Globus pallidus (tissue), 1 donor: ENCODE data around the gene TEAD1.

Source experiments
- DNase-seq: peaks from one replicate; pipeline ENCODE4 v3.0.0-alpha.2; 2015; ENCODE audit warnings: low spot score

The TEAD1 gene

GRCh38 chr11:12666915-12667314 lies 7.3 kb upstream of the TEAD1 start:
- DNase-seq: no peak

GRCh38 chr11:12667646-12668045 lies 6.6 kb upstream of the TEAD1 start:
- no peak for DNase-seq

DNA sequence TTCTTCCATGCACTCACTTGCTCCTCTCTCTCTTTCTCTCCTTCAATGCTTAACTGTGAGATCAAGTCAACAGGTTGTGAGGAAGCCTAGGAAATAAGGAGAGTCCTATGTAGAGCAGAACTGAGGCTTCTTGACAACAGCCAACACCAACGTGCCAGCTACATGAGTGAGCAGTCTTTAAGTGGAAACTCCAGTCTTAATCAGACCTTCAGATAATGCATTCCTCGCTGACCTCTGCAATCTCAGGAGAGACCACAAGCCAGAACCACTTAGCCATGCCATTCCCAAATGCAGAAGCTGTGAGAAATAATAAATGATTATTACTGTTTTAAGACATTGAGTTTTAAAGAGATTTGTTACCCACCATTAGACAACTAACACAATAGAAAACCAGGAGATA lies 6.1 kb upstream of the TEAD1 start:
- DNase-seq: no peak

DNA sequence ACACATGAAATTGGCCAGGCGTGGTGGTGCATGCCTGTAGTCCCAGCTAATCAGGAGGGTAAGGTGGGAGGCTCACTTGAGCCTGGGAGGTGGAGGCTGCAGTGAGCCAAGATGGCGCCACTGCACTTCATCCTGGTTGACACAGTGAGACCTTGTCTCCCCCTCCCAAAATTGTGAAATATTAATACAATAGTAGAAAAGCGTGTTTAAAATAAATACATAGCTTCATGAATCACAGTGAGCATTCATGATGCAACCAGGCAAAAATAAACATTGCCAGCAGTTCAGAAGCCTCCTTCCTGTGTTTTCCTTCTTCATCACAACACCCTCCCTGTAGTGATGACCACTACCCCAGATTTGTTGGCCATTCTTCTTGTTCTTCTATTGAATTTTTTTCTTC lies 4.3 kb upstream of the TEAD1 start:
- no peak for DNase-seq

DNA sequence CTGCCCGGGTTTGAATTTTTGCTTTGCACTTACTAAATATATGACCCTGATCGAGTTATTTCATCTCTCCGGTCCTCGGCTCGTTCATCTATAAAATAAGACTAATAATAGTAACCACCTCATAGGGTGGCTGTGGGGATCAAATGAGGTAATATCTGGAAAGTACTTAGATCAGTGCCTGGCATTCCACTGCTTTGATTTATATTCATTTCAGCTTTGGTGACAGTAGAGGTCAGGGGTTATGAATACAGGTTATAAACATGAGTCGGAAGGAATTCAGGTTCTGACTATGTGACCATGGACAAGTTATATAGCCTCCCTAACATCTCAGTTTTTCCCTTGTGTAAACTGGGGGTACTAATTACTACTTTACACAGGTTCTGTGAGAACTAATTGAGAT lies 2.9 kb upstream of the TEAD1 start:
- DNase-seq: no peak

DNA sequence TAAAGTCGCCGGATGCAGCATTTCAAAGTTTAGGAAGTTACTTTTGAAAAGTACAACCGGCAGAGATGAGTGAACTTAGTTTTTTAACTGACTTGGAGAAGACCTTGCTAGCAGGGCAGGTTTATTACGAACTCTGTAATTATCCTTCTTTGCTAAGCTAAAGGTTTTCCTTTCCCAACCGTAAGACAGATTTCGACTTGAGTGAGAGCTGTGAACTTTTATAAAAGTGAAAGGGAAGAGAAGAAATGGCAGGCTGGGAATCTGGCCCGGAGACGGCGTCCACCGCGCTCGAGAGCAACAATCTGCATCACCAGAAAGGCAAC lies 659 bp upstream of the TEAD1 start:
- DNase-seq: peak; percentile 25

DNA sequence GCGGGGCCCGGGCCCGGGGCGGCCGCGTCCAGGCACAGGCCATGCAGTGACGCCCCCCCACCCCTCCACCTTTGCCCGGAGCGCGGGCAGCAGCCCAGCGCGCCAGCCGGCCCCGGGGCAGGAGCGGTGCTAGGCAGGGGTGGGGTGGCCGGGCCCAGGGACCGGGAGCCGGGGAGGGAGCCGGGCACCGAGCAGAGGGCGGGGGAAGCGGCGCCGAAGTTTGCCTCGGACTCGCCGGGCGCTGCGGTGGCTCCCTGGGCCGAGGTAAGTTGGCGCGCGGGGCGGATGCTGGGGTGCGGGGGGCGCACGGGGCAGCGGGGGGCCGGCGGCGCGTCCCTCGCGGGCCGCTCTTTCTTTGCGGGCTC lies 332 bp downstream of the TEAD1 start:
- DNase-seq: no peak

- peak; percentile 63 for DNase-seq
Observed at GRCh38 chr11:12674936-12675696, 895 bp downstream of the TEAD1 start.

GRCh38 chr11:12675951-12676711 lies 1.9 kb downstream of the TEAD1 start:
- no peak for DNase-seq

DNA sequence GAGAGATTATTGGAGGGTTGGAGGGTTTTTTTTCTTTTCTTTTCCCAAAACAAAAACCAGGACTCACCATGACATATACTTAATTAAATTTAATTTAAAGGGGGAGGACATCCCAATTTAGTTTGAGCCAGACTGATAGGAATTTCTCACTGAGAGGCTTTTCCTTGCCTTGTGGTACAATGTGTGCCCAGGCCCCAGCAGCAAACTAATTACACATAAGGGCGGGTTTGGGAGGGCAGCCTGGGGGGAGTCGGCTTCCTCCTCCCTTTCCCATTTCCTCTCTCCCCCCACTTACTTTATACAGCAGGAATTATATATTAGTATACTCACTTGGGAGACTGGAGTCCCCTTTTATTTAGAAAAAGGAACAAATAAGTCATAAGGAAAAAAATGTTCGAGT lies 2.9 kb downstream of the TEAD1 start:
- peak; percentile 28 for DNase-seq

DNA sequence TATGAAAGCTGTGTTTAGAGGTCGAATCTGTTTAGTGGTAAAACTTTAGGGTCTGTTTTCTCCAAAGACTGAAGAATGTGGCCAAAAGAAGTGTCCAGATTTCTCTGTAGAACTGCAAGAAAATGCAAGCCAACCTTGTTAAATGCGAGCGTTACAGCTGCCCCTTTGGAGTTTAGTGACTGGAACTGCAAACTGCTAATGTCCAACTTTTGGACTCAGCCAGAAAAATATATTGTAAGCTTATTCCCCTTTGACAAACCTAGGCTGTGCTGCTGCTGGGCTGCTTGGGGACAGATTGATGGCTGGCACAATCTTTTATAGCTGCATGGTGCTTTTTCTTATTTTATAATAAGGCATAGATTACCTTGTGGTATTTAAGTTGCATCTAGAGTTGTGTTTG lies 3.9 kb downstream of the TEAD1 start:
- DNase-seq: no peak

DNA sequence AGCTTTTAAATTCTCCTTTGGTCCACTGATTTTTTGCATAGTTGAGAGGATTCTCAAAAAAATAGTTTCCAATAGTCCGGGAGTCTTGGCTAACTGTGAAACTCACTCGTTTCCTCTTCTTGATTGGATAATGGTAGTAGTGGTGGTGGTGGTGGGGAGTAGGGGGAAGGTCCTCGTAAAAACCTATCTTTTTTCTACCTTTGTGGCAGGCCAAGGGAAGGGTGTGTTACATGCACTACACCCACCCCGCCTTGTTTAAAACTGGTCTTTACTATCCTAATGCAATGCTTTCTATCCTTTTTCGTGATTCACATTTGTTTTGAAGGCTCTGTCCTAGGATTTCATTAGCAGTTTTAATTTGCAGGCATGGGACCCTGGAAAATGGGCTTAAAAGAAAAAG lies 4.8 kb downstream of the TEAD1 start:
- DNase-seq: no peak

DNA sequence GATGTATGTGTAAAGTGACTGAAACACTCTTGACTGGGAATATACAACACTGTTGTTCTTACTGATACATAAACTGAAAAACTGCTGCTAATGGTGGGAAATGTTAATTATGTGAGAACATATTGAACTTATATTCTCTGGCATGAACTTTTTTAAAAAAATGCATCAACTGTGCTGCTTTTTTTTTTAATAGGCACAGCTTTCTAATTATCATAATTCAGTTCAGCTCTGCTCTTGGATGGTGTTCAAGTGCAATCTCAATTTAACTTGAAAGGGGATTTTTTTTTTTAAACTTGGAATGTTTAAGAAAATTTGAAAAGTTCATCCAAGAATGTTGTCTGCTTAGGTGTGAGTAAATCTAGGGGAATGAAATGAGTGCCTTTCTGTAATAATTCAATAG lies 5.2 kb downstream of the TEAD1 start:
- no peak for DNase-seq

DNA sequence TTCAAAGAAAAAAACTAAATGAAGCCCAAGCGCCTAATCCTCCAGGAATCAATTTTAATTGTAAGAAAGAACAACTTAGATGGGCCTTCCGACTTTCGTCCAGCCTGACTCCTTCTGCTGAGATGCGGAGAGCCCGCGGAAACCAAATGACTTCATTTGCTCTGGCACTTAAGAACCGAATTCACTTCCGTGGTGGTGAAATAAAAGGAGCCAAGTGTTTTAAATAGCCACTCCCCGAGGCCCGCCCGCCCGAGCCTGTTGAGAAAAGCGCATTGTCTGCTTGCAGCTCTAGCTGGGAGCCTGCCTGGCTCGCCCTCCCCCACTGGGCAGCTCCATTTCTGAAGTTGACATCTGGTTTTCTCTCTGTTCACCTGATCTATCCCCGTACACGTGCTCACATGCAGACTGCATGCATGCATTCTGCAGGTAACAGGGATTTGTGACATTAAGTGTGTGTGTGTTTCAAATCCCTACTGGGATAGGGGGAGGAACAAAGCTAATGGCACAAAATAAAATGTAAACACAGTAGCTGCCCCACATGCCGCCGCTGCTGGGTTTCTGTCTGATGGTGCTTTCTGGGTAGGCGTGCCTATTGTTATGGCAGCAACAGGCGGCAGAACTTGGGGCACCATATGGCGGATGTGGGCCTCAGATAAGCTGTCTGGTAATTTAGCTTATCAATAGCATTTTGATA lies 6.2 kb downstream of the TEAD1 start:
- peak; percentile 94 for DNase-seq

DNA sequence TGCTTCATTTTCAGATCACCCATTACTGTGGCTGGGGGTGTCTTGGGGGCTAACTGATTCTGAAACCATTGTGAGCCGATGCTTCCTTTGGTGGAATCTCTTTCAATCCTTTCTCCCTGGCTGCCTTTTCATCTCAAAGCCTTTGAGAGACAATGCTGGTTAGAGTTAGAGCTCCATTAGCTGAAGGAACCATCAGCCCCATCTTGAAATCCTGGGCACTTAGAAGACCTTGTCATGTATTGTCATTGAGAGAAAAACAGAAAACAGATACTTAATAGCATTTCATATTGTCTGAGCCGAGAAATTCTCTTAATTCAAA lies 6.7 kb downstream of the TEAD1 start:
- DNase-seq: no peak

DNA sequence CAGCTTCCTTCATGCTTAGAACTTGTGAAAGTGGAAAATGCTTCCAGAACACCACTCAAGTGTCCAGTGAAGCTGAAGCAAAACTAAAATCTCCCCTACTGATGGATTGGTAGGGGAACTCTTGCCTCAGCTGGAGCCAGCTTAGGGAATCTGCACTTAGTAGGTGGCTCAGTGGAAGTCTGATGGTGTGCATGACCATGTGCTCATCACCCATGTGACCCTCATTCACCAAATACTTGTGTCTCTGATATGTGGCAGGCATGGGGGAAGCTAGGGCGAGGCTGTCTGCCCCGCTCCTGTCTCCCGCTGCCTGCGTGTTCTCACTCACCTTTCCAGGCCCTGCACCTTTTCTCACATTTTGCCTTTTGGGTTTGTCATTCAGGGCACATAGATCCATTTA lies 7.2 kb downstream of the TEAD1 start:
- no peak for DNase-seq

GRCh38 chr11:12682288-12682687 lies 8.1 kb downstream of the TEAD1 start:
- no peak for DNase-seq

- no peak for DNase-seq
Observed at GRCh38 chr11:12682737-12683500, 8.7 kb downstream of the TEAD1 start.

- no peak for DNase-seq
Observed at GRCh38 chr11:12683874-12684273, 9.7 kb downstream of the TEAD1 start.

- no peak for DNase-seq
Observed at GRCh38 chr11:12684315-12684714, 10.1 kb downstream of the TEAD1 start.

DNA sequence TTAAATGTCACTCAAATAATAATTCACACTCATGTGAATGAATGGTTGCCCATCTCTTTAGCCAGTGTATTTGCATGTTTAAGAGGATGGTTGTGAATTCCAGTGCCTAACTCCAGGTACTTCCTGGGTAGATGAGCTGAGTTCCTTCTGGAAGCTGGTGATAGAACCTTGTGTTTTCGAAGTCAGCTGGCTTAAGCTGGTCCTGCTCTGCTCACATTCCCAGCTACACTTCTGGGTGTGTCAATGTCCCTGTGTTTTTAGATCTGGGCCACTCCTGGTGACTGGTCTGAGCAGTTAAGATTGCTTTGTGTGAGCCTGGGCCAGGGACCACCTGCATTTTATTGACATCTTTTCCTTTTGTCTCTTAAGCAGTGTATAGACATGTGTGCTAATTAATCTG lies 10.6 kb downstream of the TEAD1 start:
- DNase-seq: no peak

GRCh38 chr11:12685229-12685628 lies 11.0 kb downstream of the TEAD1 start:
- no peak for DNase-seq
